Thyroid gland (tissue), 4 donors: ENCODE data around the gene ARL15.

Source experiments
- CTCF ChIP-seq, 6 experiments: fragments of 200-600 bp in 3 of 6; fragments of 450-650 bp in 3 of 6; sonication (generic) in 3 of 6; IDR thresholded peaks; one replicate each; pipeline ENCODE4 v1.5.1; 2016 to 2019; ENCODE audit warnings: antibody characterized with exemption in 6 of 6, mild to moderate bottlenecking in 2 of 6, inconsistent platforms in 1 of 6, moderate library complexity in 1 of 6
- POLR2A ChIP-seq, 2 donors: fragments of 450-650 bp; IDR thresholded peaks; one replicate each; pipeline ENCODE4 v1.6.1; 2017; ENCODE audit warnings: antibody characterized with exemption in 2 of 2, mild to moderate bottlenecking in 2 of 2, moderate library complexity in 1 of 2

- TF ChIP-seq CTCF (IDR thresholded peaks at IDR 0.05) (no peak), POLR2A (IDR thresholded peaks at IDR 0.05) (no peak)
Observed at GRCh38 chr5:54274944-54275343, 35.4 kb downstream of the ARL15 start.
